ENCODE data around the gene PBX1. TPM values are rescaled to one million over a fixed set of nuclear protein-coding genes. Genes with fewer than 3 reads are reported as not detected.

Gene PBX1
- total RNA-seq, 4 donors from 2014 or later = 89.6 to 138 (median 112) TPM

- no peak overlapping the region for H3K4me3 ChIP-seq
- peak overlapping the region in 3 of 4 donors; percentile 63 to 68 (median 64) for H3K27ac ChIP-seq (replicated peaks in 1 of 4)
- no peak for DNase-seq (ENCODE audit: extremely low spot score)
- no peaks in the 10 kb centered on the region for H3K27me3 ChIP-seq
- no peaks in the 10 kb centered on the region for H3K9me3 ChIP-seq
- WGBS = 89% methylated on average over 4 of the region's 4 CpGs
- TF ChIP-seq EP300 (IDR thresholded peaks at IDR 0.05) = no peak
- TF ChIP-seq POLR2AphosphoS5 (IDR thresholded peaks at IDR 0.05) = no peak
- no peak for TF ChIP-seq POLR2A (IDR thresholded peaks at IDR 0.05; ENCODE audit: low read depth)
- no peak for TF ChIP-seq CTCF (IDR thresholded peaks at IDR 0.05)
- H3K4me1 ChIP-seq = peaks cover 15 to 72% (median 60%) of the 10 kb centered on the region in 4 donors
- intact Hi-C loops (cut with DNase I) = no loop called here
- H3K36me3 ChIP-seq = peaks cover 0 to 8% (median 0%) of the 10 kb centered on the region in 4 donors
These were observed 116.4 kb downstream of the PBX1 start for GRCh38 chr1:164675342-164675904.

GRCh38 chr1:164678136-164678700 lies 119.2 kb downstream of the PBX1 start:
- TF ChIP-seq POLR2AphosphoS5 (IDR thresholded peaks at IDR 0.05) (no peak), POLR2A (IDR thresholded peaks at IDR 0.05; ENCODE audit: low read depth) (no peak)
- H3K9me3 ChIP-seq = no peaks in the 10 kb centered on the region
- WGBS = 65% methylated on average over 5 of the region's 5 CpGs
- no peak overlapping the region for H3K4me3 ChIP-seq
- H3K27me3 ChIP-seq = no peaks in the 10 kb centered on the region
- intact Hi-C loops (cut with DNase I) = no loop called here
- no peak overlapping the region for H3K27ac ChIP-seq (replicated peaks in 1 of 4)
- H3K36me3 ChIP-seq = peaks cover 0 to 8% (median 2%) of the 10 kb centered on the region in 4 donors
- DNase-seq (ENCODE audit: extremely low spot score) = no peak
- H3K4me1 ChIP-seq = peaks cover 0 to 50% (median 40%) of the 10 kb centered on the region in 4 donors

GRCh38 chr1:164682570-164682969 lies 123.6 kb downstream of the PBX1 start:
- intact Hi-C loops (cut with DNase I) = no loop called here
- H3K4me1 ChIP-seq = peaks cover 8 to 41% (median 36%) of the 10 kb centered on the region in 4 donors
- H3K9me3 ChIP-seq = no peaks in the 10 kb centered on the region
- no peaks in the 10 kb centered on the region for H3K27me3 ChIP-seq
- H3K4me3 ChIP-seq = no peak overlapping the region
- TF ChIP-seq EP300 (IDR thresholded peaks at IDR 0.05) (no peak), CTCF (IDR thresholded peaks at IDR 0.05) (no peak), POLR2A (IDR thresholded peaks at IDR 0.05; ENCODE audit: low read depth) (no peak), POLR2AphosphoS5 (IDR thresholded peaks at IDR 0.05) (no peak)
- 95% methylated on average over 6 of the region's 6 CpGs for WGBS
- peaks cover 0 to 8% (median 2%) of the 10 kb centered on the region in 4 donors for H3K36me3 ChIP-seq
- DNase-seq (ENCODE audit: extremely low spot score) = no peak
- no peak overlapping the region for H3K27ac ChIP-seq (replicated peaks in 1 of 4)

GRCh38 chr1:164683235-164683634 lies 124.3 kb downstream of the PBX1 start:
- no peak for DNase-seq (ENCODE audit: extremely low spot score)
- H3K27ac ChIP-seq (replicated peaks in 1 of 4) = no peak overlapping the region
- H3K4me3 ChIP-seq = no peak overlapping the region
- TF ChIP-seq POLR2AphosphoS5 (IDR thresholded peaks at IDR 0.05) (no peak), CTCF (IDR thresholded peaks at IDR 0.05) (no peak), EP300 (IDR thresholded peaks at IDR 0.05) (no peak), POLR2A (IDR thresholded peaks at IDR 0.05; ENCODE audit: low read depth) (no peak)
- intact Hi-C loops (cut with DNase I) = no loop called here
- no peaks in the 10 kb centered on the region for H3K9me3 ChIP-seq
- peaks cover 0 to 8% (median 2%) of the 10 kb centered on the region in 4 donors for H3K36me3 ChIP-seq
- WGBS = 73% methylated on average over 3 of the region's 3 CpGs
- no peaks in the 10 kb centered on the region for H3K27me3 ChIP-seq
- peaks cover 8 to 37% (median 34%) of the 10 kb centered on the region in 4 donors for H3K4me1 ChIP-seq

GRCh38 chr1:164685266-164686035 lies 126.5 kb downstream of the PBX1 start:
- Histone ChIP-seq H3K27me3 (no peaks in the 10 kb centered on the region), H3K36me3 (peaks cover 0 to 4% (median 0%) of the 10 kb centered on the region in 4 donors), H3K27ac (replicated peaks in 1 of 4) (peak overlapping the region in 3 of 4 donors; percentile 7 to 35 (median 16)), H3K9me3 (no peaks in the 10 kb centered on the region), H3K4me3 (no peak overlapping the region), H3K4me1 (peaks cover 12 to 55% (median 49%) of the 10 kb centered on the region in 4 donors)
- 33% methylated on average over 3 of the region's 3 CpGs for WGBS
- DNase-seq (ENCODE audit: extremely low spot score) = no peak
- intact Hi-C loops (cut with DNase I) = no loop called here
- TF ChIP-seq CTCF (IDR thresholded peaks at IDR 0.05) = no peak
- no peak for TF ChIP-seq POLR2AphosphoS5 (IDR thresholded peaks at IDR 0.05)
- TF ChIP-seq EP300 (IDR thresholded peaks at IDR 0.05) = no peak
- no peak for TF ChIP-seq POLR2A (IDR thresholded peaks at IDR 0.05; ENCODE audit: low read depth)
